Measurements from ENCODE around the gene DLGAP1.
A peak's percentile ranks its signal among the peaks of the same experiment; 100 is the strongest.

DLGAP1 gene

GRCh38 chr18:3530807-3531206 is 924.3 kb downstream of the DLGAP1 start:
- no peak for DNase-seq (ENCODE audit: low spot score)

DNA sequence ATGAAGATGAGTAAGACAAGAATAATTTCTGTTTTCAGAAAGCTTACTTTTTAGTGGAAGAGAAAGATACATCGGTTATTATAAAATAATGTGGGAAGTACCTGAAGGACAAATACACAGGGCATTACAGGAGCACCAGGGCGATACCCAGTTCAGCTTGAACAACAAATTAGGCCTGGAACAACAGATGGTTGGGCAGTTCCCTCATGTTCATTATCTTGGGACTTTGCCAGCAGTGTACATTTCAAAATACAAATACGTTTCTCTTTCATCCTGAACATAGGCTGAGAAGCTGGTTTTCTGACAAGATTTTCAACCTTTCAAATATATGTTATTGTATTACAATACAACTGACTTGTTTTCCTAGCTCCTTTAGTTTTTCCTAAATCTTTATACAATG is 925.5 kb downstream of the DLGAP1 start:
- DNase-seq (ENCODE audit: low spot score): no peak

DNA sequence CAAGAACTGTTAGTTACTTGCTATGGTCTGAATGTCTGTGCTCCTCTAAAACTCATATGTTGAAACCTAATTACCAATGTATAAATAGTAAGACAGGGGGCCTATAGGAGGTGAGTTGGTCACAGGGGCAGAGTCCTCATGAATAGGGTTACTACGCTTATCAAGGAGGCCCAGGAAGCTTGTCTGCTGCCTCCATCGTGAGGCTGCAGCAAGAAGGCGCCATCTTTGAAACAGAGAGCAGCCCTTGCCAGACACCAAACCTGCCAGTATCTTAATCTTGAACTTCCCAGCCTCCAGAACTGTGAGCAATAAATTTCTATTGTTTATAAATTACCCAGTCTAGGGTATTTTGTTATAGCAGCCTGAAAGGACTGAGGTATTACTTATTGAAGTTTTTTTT is 926.0 kb downstream of the DLGAP1 start:
- no peak for DNase-seq (ENCODE audit: low spot score)

DNA sequence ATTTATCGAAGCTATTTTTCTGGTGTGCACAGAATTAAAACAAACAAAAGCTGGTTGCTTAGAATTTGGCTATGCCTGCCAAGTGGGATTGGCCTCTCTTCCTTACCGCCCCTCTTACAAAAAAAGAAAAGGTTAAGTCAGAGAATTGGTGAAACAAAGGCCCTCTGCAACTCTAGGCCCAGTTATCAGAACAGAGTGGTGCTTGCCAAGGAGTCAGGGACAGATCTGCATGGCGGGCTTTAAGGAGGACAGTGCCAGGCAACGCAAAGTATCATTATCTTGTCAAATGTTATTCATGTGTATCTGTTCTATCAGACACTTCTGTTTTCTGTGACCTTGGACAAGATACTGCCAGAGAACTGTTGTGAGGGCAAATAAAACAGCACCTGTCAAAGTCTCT is 926.9 kb downstream of the DLGAP1 start:
- DNase-seq (ENCODE audit: low spot score): no peak

- peak; percentile 38 for DNase-seq (ENCODE audit: low spot score)
Observed at GRCh38 chr18:3526421-3527354, 928.4 kb downstream of the DLGAP1 start.

DNA sequence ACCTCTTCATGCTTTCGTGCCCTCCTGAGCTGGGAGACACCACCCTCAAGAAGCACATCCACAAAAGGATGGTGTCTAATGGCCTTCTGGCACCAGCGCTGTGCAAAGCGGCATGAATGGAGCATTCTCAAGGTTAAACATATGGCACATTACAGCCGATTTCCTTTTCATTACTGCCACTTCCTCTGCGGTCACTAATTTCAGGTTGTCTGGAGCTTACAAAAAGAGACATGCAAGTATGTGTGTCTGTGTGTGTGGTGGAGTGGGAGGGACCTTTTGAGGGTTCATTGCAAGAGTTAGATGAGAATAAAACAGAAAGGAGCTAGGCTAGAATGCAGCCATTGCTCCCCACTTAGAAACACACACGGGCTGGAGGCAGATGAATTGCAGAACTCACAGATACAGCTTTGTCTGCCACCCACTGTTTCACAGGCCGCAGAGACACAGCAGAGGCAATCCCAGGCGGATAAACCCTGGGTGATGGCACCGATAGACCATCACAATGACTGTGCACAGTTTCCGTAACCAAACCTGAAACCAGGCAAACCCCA is 929.2 kb downstream of the DLGAP1 start:
- DNase-seq (ENCODE audit: low spot score): no peak

DNA sequence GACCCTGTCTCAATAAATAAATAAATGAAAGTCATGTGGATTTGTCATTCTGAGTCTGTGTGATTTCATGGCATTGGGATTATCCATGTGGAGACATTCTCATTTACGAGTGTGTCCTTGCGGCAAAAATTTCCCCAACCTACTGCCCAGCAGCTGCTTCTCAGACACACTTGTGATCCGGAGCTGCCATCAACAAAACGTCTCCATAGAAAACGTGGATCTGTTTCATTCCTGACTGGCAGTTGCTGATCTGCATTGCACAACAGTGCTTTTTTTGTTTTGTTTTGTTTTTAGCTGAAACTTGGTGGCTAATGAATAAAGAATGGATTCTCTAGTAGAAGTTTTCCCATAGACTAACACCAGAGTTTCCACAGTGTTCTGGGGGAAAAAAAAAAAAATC is 930.4 kb downstream of the DLGAP1 start:
- no peak for DNase-seq (ENCODE audit: low spot score)

DNA sequence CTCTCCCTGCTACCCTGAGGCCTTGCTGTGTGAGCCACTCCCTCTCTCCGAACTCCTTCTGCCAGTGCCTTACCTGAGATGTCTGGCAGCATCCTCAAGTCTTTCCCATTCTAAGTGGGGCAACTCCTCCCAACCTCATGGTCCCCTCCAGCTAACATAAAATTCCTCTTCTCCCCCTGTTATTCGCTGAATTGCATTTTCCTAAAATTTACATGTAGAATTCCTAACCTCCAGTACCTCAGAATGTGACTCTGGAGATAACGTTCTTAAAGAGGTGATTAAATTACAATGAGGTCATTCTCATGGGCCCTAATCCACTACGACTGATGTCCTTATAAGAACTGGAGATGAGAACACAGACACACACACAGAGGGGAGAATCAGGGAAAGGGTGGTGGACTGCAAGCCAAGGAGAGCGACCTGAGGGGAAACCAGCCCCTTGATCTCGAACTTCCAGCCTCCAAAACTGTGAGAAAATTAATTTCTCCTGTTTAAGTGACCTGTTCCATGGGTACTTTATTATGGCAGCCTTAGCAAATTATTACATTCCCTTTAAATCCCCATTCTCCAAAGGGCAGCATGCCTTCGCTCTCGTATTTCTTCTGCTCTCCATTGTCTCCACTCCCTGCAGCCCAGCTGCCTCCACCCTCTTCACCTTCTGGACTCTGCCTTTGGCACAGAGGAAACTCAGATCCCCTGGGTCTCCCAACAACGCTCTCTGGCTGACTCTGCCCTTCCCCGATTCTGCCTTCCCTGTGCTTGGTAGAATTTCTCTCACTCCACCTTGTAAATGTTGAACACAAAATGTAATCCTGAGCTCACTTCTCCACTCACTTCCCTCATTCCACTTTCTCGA is 934.6 kb downstream of the DLGAP1 start:
- DNase-seq (ENCODE audit: low spot score): no peak

- no peak for DNase-seq (ENCODE audit: low spot score)
Observed at GRCh38 chr18:3514312-3515216, 940.5 kb downstream of the DLGAP1 start.

DNA sequence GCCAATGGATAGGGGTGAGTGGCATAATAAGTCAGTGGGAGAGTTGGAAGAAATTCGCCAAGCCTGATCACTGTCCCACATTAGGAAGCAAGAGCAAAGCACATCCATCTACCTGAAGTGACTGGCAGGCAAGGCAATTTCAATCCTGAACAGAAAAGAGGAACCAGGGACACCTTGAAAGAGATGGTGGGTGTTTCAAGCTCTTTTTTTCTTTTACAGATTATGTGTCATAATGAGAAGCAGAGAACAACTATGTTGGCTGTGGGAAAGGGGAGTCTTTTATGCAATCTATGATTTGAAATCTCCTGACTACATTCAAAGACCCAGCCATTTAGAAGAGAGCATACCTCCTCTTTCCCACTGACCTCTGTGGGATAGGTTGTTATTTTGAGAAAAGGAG is 941.6 kb downstream of the DLGAP1 start:
- DNase-seq (ENCODE audit: low spot score): no peak

DNA sequence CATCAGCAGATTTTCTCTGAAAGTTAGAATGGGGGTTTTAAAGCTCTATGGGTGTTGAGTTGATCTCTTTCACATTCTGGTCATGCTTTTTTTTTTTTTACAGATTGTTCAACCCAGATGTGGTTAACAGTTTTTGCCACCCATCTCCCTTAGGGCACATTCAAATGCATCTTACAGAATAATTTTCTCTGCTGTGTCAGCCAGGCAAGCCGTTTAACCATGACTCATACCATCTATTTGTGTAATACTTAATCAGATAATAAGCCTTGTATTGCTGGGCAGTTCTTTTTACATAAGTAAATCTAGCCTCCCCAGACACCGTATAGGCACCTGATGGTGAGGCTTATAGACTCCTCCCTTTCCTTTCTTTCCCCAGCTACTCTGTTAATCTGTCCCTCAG is 943.1 kb downstream of the DLGAP1 start:
- no peak for DNase-seq (ENCODE audit: low spot score)

- no peak for DNase-seq (ENCODE audit: low spot score)
Observed at GRCh38 chr18:3510896-3511295, 944.2 kb downstream of the DLGAP1 start.

DNA sequence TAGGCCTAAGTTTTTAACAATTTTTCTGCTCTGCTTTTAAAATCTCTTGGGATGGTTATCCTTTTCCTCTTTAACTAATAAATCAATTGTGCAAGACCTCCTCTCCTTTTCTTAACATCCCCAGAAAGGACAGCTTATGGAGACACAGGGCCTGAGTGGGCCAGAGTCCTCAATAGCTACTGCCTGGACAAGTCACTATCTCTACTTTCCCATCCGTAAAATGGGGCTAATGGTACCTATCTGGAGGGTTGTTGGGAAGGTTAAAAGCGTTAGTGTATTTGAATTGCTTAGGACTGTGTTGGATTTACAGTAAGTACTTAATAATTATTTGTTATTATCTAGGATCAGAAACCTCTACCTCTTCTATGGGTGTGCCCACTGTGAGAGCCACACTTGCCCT is 945.1 kb downstream of the DLGAP1 start:
- no peak for DNase-seq (ENCODE audit: low spot score)

GRCh38 chr18:3508576-3509549 is 946.2 kb downstream of the DLGAP1 start:
- DNase-seq (ENCODE audit: low spot score): no peak

GRCh38 chr18:3504637-3505036 is 950.5 kb downstream of the DLGAP1 start:
- no peak for DNase-seq (ENCODE audit: low spot score)

DNA sequence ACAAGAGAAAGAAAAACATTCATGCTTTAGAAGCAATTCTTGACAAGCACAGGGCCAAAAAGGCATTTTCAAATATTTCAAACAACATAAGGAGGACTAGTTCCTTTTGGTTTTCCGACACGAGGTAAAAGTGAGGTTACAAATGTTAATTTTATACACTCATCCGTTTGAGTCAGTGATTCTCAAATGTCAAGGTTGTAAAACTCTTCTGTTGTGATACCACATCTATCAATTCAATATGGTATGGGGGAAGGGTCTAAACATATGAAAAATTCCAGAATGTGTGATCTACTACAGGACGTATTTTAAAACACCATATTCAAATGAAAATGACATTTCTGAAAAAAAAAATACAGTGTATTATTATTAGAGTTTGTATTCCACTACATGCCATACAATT is 952.5 kb downstream of the DLGAP1 start:
- no peak for DNase-seq (ENCODE audit: low spot score)

DNA sequence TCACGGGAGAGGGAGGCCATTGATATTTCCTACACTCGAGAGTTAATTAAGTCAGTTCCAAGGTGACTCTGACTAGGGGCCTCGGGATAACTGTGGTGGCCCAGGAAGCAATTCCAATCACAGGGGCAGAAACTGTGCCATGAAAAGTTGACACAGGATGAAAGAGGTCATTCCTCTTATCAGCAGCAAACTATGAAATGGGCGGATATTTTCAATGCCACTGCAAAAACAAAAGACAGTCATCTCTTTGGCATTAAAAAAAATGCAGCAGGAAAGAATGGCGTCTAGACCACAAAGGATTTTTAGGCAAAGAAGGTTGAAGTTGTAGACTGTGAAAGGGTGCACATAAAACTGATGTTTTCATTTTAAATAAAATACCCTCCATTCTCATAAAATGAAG is 955.1 kb downstream of the DLGAP1 start:
- DNase-seq (ENCODE audit: low spot score): peak; percentile 40

- peak; percentile 29 for DNase-seq (ENCODE audit: low spot score)
Observed at GRCh38 chr18:3499501-3499900, 955.6 kb downstream of the DLGAP1 start.

GRCh38 chr18:3498698-3499471 is 956.2 kb downstream of the DLGAP1 start:
- DNase-seq (ENCODE audit: low spot score): no peak

All from HuH-7 (cell line).